ENCODE data around the gene MAG.

Gene MAG

GRCh38 chr19:35360880-35361420 is 69.0 kb downstream of the MAG start:
- no peak for DNase-seq (ENCODE audit: low read depth, low spot score)

- DNase-seq (ENCODE audit: low read depth, low spot score): no peak
These were observed 70.5 kb downstream of the MAG start for GRCh38 chr19:35362261-35363000.

GRCh38 chr19:35363001-35363590 is 71.1 kb downstream of the MAG start:
- no peak for DNase-seq (ENCODE audit: low read depth, low spot score)

Data from brain pericyte (primary cell).